Activated T-cell treated with anti-CD3 and anti-CD28 coated beads for 1 hour (primary cell): ENCODE results near the gene COLEC12.

Source experiments
- DNase-seq: peaks from one replicate; pipeline ENCODE4 v3.0.0-alpha.2; 2020; ENCODE audit warnings: low read depth

Gene COLEC12

GRCh38 chr18:505483-506122, 5.1 kb upstream of the COLEC12 start:
- DNase-seq: no peak

DNA sequence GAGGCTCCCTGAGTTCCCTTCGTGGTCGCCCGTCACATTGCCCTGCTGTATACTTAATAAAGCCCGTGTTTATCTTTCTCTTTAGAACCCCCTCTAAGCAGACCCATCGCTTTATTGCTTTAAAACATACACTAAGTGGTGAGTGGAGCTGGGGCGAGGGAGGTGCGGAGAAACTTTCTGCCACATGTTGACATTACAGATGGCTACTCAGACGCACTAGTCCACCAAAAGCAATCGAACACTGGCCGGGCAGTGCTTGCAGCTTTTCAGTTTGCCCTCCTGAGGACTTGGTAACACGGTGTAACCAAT, 859 bp upstream of the COLEC12 start:
- DNase-seq: no peak

DNA sequence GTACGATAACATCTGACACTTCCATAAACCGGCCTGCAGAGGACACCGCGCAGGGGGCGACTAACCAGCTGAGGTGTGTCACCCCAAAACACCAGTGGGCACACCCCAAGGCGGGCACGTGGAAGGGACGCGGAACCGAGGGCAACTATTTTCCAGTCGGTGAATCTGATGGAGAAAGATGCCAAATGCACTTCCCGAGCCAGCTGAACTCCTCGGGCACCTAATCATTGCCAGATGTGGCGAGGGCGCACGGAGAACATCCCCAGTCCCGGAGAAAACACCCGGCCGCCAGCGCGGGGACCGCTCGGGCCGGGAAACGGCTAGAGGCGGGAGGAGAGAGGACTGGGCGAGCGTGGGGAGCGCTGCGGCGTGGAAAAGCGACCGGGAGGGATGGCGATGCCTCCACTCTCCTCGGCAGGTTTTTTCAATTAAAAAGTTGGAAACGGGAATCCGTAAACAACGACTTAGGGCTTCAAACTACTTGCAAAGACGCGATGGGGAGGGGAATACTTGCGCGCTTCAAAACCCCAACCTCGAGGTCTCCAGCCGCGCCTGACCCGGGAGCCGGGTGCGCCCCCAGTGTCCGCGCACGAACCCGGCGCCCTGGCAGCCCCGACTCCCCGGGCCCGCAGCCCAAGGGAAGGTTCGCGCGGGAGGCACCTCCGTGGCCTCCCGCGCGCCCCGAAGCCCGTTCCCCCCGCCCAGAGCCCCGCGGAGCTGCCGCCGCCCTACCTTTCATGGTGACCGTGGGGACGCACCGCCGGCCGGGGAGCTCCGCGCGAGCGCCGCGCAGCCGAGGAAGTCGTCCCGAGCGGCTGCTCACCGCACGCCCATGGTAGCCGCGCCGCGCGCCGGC, 497 bp downstream of the COLEC12 start:
- DNase-seq: no peak

GRCh38 chr18:498931-499775, 1.3 kb downstream of the COLEC12 start:
- DNase-seq: no peak

DNA sequence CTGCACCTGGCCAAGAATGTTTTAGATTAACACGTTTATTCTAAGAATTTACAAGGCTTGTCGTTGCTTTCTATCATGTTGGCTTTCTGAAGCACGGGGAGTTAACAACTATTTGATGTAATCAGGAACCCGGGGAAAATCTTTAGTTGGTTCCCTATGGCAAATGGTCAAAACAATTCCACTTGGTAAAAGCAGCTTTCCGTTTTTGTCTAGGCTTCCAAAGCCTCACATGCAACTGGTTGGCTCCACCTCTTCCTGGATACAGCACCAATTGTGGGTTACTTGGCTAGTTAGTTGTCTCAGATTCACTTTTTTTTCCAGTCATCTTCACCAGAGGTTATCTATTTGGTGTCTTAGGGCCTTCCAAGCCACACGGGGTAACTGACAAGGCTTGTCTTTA, 2.8 kb downstream of the COLEC12 start:
- DNase-seq: no peak

DNA sequence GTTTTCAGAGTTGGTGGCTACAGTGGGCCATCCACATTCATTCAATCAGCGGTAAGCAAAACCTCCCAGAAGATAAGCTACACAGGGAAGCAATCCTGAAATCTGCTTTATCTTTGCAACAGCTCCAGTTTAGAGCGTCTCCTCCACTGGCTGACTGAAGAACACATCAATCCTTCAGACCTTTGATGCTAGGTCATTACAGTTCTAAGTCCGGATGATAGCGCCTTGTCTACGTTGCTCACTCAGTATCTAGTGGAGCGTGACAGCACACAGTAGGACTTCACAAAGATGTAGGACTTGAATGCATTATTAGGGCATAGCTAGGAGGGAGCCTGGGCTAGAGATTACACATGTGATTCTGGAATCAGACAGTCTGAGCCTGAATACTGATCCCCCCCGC, 5.0 kb downstream of the COLEC12 start:
- DNase-seq: no peak

- DNase-seq: no peak
Measured at GRCh38 chr18:495017-495416, 5.5 kb downstream of the COLEC12 start.

- DNase-seq: no peak
Measured at GRCh38 chr18:493986-494983, 6.2 kb downstream of the COLEC12 start.

GRCh38 chr18:492451-492850, 8.1 kb downstream of the COLEC12 start:
- no peak for DNase-seq

DNA sequence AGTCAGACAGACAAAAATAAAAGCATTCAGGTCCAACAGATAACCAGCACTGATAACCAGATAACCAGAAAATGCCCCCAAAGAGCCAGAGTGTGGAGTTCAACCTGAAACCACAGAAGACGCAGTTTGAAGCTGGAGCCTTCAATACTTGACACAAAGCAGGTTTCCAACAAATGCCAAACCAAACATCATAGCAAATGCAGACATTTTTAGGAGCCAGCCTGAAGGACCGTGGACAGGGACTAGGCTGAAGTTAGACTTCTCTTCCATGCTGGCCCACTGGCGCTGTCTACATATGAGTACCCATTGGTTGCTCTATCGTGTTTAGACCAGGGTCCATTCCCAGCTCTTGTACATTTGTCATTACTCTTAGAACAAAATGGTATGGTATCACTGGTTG, 9.9 kb downstream of the COLEC12 start:
- DNase-seq: no peak

DNA sequence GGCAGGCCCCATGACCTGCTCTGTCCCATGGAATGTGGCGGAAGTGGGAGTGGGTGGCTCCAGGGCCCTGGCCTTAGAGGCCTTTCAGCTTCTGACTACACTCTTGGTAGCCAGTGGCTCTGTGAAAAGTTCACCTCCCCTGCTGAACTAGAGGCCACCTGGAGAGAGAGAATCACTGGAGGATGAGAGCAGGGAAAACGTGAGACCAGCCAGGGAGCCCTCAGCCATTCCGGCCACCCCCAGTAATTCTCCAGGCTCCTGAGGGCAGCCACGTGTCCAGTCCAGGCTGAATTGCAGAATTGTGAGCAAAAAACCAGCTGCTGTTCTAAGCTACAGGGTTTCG, 10.5 kb downstream of the COLEC12 start:
- no peak for DNase-seq

DNA sequence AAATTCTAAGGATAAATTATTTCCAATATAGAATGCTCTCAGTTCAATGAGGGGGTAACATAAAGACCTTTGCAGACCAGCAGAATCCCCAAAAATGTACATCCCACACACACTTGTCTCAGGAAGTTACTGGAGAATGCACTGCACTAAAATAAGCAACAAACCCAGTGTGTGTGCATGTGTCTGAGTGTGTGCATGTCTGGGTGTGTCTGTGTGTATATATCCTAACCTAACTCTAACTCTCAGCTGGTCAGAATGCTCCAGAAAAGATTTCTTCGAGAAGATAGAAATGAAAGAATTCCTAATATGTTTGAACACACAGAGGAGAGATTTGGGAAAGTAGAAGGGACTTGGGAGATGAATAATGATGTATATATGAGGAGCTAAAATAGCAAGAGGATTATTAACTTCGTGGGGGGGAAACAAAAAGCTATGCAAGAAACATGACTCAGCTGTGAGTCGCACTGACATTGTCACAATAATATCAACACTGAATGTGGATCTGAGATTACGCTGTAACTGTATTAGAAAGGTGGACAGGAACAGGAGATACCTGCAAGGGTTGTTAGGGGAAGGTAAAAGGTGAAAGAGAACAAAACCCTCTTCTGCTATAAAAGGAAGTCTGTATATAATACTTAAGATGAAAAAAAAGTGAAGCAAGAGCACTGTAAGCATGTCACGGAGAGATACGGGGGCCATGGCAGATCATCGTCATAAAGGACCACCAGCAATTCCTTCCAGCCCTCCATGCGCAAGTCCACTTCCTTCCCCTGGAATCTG, 11.1 kb downstream of the COLEC12 start:
- no peak for DNase-seq

DNA sequence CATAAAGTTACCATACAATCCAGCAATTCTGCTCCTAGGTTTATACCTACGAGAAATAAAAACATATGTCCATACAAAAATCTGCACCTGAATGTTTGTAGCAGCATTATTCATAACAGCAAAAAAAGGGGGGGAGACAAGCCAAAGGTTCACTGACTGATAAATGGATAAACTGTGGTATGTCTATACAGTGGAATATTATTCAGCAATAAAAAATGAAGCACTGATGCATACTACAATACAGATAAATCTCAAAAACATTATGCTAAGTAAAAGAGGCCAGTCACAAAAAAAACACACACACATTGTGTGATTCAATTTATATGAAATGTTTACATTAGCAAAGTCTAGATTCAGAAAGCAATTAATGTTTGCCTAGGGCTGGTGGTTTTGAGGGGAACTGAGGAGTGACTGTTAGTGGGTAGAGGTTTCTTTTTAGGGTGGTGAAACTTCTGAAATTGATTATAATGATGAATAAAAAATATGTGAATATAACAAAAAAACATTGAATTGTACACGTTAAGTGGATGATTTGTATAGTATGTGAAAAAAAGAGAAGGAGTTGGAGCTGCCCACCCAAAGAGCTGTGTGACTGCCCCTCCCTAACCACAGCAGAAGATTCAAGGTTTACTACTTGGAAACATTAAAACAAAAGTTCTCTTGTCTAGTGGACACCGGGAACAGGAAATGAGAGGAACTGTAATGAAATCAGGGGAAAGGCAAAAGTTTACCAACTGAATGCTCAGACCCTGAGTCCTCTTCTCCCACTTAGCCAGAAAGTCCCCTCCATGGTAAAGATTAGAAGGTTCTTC, 13.4 kb downstream of the COLEC12 start:
- no peak for DNase-seq

- no peak for DNase-seq
Measured at GRCh38 chr18:484749-485464, 15.6 kb downstream of the COLEC12 start.

DNA sequence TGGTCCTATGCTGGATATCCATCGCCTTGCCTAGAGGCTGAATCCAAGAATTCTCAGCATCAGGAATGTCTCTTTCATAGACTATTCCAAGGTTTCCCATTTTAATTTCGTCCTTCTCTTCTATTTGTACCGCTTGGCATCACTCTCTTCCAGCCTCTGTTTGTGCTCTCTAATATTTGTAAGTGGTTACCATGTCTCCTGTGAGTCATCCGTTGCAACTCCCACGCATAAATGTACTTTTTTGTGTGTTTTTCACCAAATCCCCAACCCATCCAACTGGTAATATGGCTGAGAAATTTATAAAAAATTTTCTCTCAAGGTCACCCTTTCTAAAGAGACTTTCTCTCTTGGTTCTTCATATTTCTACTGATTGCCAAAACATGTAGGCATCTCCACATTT, 21.8 kb downstream of the COLEC12 start:
- DNase-seq: no peak

- DNase-seq: no peak
Measured at GRCh38 chr18:477565-477964, 22.9 kb downstream of the COLEC12 start.

- no peak for DNase-seq
Measured at GRCh38 chr18:476251-476664, 24.2 kb downstream of the COLEC12 start.

DNA sequence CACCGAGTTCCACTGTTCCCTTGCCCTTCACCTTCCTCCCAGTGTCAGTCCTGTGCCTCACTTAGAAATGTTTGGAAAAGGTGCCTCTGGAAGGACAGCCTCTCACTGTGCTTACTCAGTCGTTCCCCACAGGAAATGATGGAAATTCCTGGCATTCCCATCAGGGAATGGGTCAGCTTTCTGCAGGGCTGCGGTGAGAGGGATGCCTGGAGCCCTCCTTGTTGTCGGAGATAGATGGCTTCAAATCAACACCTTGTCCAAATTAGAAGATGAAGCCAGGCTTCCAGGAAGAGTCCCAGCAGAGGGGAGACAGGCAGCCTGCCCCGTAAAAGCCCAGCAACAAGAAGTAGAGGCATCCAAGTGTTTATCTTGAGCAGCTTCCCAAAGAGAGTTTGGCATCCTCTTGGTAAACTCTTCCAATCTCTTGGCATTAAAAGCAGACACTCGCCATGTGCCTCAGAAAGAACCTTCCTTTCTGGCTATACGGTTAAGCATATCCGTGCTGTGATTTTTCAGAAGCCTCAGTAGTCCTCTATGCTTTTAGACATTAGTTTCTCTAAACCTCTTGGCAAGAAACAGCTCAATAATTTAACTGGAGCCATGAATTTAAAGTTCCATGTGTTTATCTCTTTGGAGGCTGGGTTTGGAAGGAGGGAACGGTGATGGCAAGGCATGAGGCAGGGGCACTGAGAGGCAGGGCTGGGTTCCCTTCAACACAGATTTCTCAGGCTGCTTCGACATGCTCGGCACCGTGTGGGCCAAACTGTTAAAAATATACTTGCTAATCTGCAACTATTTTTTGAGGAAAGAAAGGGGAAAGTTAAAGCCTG, 25.1 kb downstream of the COLEC12 start:
- DNase-seq: no peak

GRCh38 chr18:474416-474815, 26.1 kb downstream of the COLEC12 start:
- no peak for DNase-seq
